Stimulated activated CD4-positive, alpha-beta T cell treated with anti-CD3 and anti-CD28 coated beads, Interleukin-12 subunit alpha, Interleukin-12 subunit beta, amount 100 ng/mL, for 48 hours (primary cell): ENCODE measurements around the gene TBCCD1.

ENCODE experiments used
- DNase-seq, 3 donors: peaks; one replicate each; pipeline ENCODE4 v3.0.0-alpha.2; 2020; ENCODE audit warnings: low read depth in 2 of 3, low spot score in 1 of 3

TBCCD1 gene

GRCh38 chr3:186567072-186567921 is at the start of gene TBCCD1:
Gene TBCCD1, minus strand, starts transcription at chr3:186567339. Its CDS starts 3,010 bp downstream, at chr3:186564329.
- peak; percentile 89 to 98 (median 91) for DNase-seq

- DNase-seq = no peak
Observed at GRCh38 chr3:186616299-186616617, 49.1 kb upstream of the TBCCD1 start.

GRCh38 chr3:186614597-186615483 is 47.7 kb upstream of the TBCCD1 start:
- DNase-seq = peak; percentile 61 to 85 (median 71)

GRCh38 chr3:186614266-186614596 is 47.1 kb upstream of the TBCCD1 start:
- no peak for DNase-seq

GRCh38 chr3:186613637-186614265 is 46.6 kb upstream of the TBCCD1 start:
- no peak for DNase-seq

GRCh38 chr3:186612721-186613636 is 45.8 kb upstream of the TBCCD1 start, which contains the start of gene AHSG:
Gene AHSG, plus strand, starts transcription at chr3:186613060. Its CDS starts 82 bp downstream, at chr3:186613142.
- no peak for DNase-seq

GRCh38 chr3:186612065-186612464 is 44.9 kb upstream of the TBCCD1 start:
- DNase-seq = no peak

GRCh38 chr3:186609247-186609868 is 42.2 kb upstream of the TBCCD1 start:
- no peak for DNase-seq

- DNase-seq = no peak
Observed at GRCh38 chr3:186608624-186609215, 41.6 kb upstream of the TBCCD1 start.

- DNase-seq = no peak
Observed at GRCh38 chr3:186605561-186606545, 38.7 kb upstream of the TBCCD1 start.

- DNase-seq = no peak
Observed at GRCh38 chr3:186605078-186605477, 37.9 kb upstream of the TBCCD1 start.

- no peak for DNase-seq
Observed at GRCh38 chr3:186603159-186603558, 36.0 kb upstream of the TBCCD1 start.

GRCh38 chr3:186600896-186601295 is 33.8 kb upstream of the TBCCD1 start:
- no peak for DNase-seq

- no peak for DNase-seq
Observed at GRCh38 chr3:186599785-186600166, 32.6 kb upstream of the TBCCD1 start.

GRCh38 chr3:186599142-186599784 is 32.1 kb upstream of the TBCCD1 start:
- no peak for DNase-seq

- DNase-seq = no peak
Observed at GRCh38 chr3:186598794-186599141, 31.6 kb upstream of the TBCCD1 start.

- no peak for DNase-seq
Observed at GRCh38 chr3:186598108-186598784, 31.1 kb upstream of the TBCCD1 start.
